Measurements from ENCODE around the gene HAPLN3. TPM values are rescaled to one million over a fixed set of nuclear protein-coding genes. Genes with fewer than 3 reads are reported as not detected.

HAPLN3 gene
- total RNA-seq, 4 donors from 2014 or later, result 1.7 to 5.2 (median 2.1) TPM

DNA sequence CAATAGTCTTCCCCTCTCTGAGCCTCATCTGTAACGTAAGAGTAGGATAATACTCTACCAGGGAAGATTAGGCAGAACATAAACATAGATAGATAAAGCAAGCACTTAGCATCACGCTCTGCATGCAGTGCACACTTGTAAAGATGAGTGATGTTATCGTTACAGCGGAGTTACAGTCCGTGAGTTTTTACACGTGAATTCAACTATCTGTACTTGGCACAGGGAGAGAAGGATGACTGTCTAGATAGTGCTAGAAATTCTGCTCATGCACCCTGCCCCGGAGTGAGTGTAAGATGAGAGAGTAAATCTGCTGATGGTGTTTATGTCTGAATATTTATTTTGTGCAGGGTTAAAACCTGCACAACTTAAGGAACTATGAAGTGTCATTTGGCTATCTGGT is 35.8 kb downstream of the HAPLN3 start:
- Histone ChIP-seq H3K4me3 (no peak overlapping the region), H3K36me3 (no peaks in the 10 kb centered on the region), H3K4me1 (no peaks in the 10 kb centered on the region), H3K27ac (no peak overlapping the region), H3K9me3 (no peaks in the 10 kb centered on the region), H3K27me3 (no peaks in the 10 kb centered on the region)
- in situ Hi-C loops (cut with MboI; ENCODE audit: low sequenced_read_pairs in 4 of 4) (no loop called here), intact Hi-C loops (cut with DNase I; ENCODE audit: low total_unique reads) (no loop called here)
- DNase-seq, result no peak
- ATAC-seq, result no peak
- TF ChIP-seq POLR2A (IDR thresholded peaks at IDR 0.05) (no peak), CTCF (IDR thresholded peaks at IDR 0.05 in 4 of 5, conservative IDR thresholded peaks at IDR 0.05 in 1 of 5) (no peak)

- no peaks in the 10 kb centered on the region for H3K9me3 ChIP-seq
- peaks cover 0 to 4% (median 0%) of the 10 kb centered on the region in 3 donors for H3K27me3 ChIP-seq
- no peak overlapping the region for H3K4me3 ChIP-seq
- no peak for TF ChIP-seq CTCF (IDR thresholded peaks at IDR 0.05 in 4 of 5, conservative IDR thresholded peaks at IDR 0.05 in 1 of 5)
- no peak for TF ChIP-seq POLR2A (IDR thresholded peaks at IDR 0.05)
- no peak overlapping the region for H3K27ac ChIP-seq
- no peaks in the 10 kb centered on the region for H3K36me3 ChIP-seq
- no peak for DNase-seq
- no peaks in the 10 kb centered on the region for H3K4me1 ChIP-seq
- ATAC-seq, result no peak
- intact Hi-C loops (cut with DNase I; ENCODE audit: low total_unique reads), result no loop called here
- in situ Hi-C loops (cut with MboI; ENCODE audit: low sequenced_read_pairs in 4 of 4), result no loop called here
These were observed 36.4 kb downstream of the HAPLN3 start for GRCh38 chr15:88858934-88859333.

- ATAC-seq, result no peak
- in situ Hi-C loops (cut with MboI; ENCODE audit: low sequenced_read_pairs in 4 of 4) (no loop called here), intact Hi-C loops (cut with DNase I; ENCODE audit: low total_unique reads) (no loop called here)
- no peak for TF ChIP-seq POLR2A (IDR thresholded peaks at IDR 0.05)
- TF ChIP-seq CTCF (IDR thresholded peaks at IDR 0.05 in 4 of 5, conservative IDR thresholded peaks at IDR 0.05 in 1 of 5), result no peak
- no peak overlapping the region for H3K27ac ChIP-seq
- no peaks in the 10 kb centered on the region for H3K4me1 ChIP-seq
- H3K27me3 ChIP-seq, result peaks cover 0 to 6% (median 6%) of the 10 kb centered on the region in 3 donors
- no peaks in the 10 kb centered on the region for H3K36me3 ChIP-seq
- H3K9me3 ChIP-seq, result no peaks in the 10 kb centered on the region
- no peak overlapping the region for H3K4me3 ChIP-seq
- DNase-seq, result no peak
These were observed 42.9 kb downstream of the HAPLN3 start for GRCh38 chr15:88852476-88852875.

GRCh38 chr15:88849376-88850072 is 45.8 kb downstream of the HAPLN3 start:
- Histone ChIP-seq H3K36me3 (no peaks in the 10 kb centered on the region), H3K9me3 (no peaks in the 10 kb centered on the region), H3K27ac (no peak overlapping the region), H3K4me3 (no peak overlapping the region), H3K4me1 (no peaks in the 10 kb centered on the region), H3K27me3 (peaks cover 0 to 6% (median 6%) of the 10 kb centered on the region in 3 donors)
- no peak for DNase-seq
- no peak for TF ChIP-seq POLR2A (IDR thresholded peaks at IDR 0.05)
- no peak for TF ChIP-seq CTCF (IDR thresholded peaks at IDR 0.05 in 4 of 5, conservative IDR thresholded peaks at IDR 0.05 in 1 of 5)
- in situ Hi-C loops (cut with MboI; ENCODE audit: low sequenced_read_pairs in 4 of 4), result loop anchor here in 2 of 4 donors (25.0 kb wide), 1 partner anchor 187 kb away; no protein-coding TSS in a partner anchor
- no peak for ATAC-seq
- intact Hi-C loops (cut with DNase I; ENCODE audit: low total_unique reads), result no loop called here
